ENCODE measurements around the gene MRPL22. TPM values are rescaled to one million over a fixed set of nuclear protein-coding genes. Genes with fewer than 3 reads are reported as not detected.

The MRPL22 gene
- total and polyA plus RNA-seq, 2 donors (not counting 1 experiment from before 2014, with no cell fraction given): 17.8 to 42.6 TPM

DNA sequence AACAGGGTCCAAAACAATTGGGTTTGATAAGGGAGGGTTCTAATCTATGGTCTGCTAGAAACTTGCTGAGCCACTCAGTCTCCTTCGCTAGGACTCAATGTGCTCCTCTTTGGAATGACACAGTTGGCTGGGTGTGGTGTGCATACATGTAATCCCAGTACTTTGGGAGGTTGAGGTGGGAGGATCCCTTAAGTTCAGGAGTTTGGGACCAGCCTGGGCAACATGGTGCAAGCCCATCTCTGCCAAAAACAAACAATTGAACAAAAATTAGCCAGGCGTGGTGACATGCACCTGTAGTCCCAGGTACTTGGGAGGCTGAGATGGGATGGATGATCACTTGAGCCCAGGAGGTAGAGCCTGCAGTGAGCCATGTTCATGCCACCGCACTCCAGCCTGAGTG is 70.0 kb downstream of the MRPL22 start:
- Histone ChIP-seq H3K9me3 (ENCODE audit: control insufficient read depth, insufficient read depth, low read depth, low read length) (no peaks in the 10 kb centered on the region), H3K79me2 (ENCODE audit: control insufficient read depth, insufficient read depth, low read length) (no peaks in the 10 kb centered on the region), H3K4me1 (ENCODE audit: control insufficient read depth, extremely low read depth, insufficient read depth, low read length) (no peaks in the 10 kb centered on the region), H3K27me3 (ENCODE audit: control insufficient read depth, insufficient read depth, low read length) (no peaks in the 10 kb centered on the region), H4K20me1 (ENCODE audit: control insufficient read depth, extremely low read depth, insufficient read depth, low read length) (no peaks in the 10 kb centered on the region), H3K36me3 (ENCODE audit: control insufficient read depth, insufficient read depth, low read length) (no peaks in the 10 kb centered on the region), H3K4me3 (replicated peaks in 1 of 4; ENCODE audit: control extremely low read depth in 1 of 4, insufficient read depth in 1 of 4, low read depth in 3 of 4, low read length in 4 of 4) (no peak overlapping the region), H3K27ac (ENCODE audit: insufficient read depth, low read length) (no peak overlapping the region), H3K4me2 (ENCODE audit: extremely low read depth, insufficient read depth, low read length) (no peak overlapping the region), H3K9ac (ENCODE audit: insufficient read depth, low read length) (no peak overlapping the region), H2AFZ (ENCODE audit: low read length) (no peak overlapping the region)
- DNase-seq (ENCODE audit: low read depth in 2 of 2): no peak
- TF ChIP-seq CTCF (conservative IDR thresholded peaks at IDR 0.05 in 1 of 2, IDR thresholded peaks at IDR 0.05 in 1 of 2; ENCODE audit: low read depth in 1 of 2, low read length in 2 of 2) (no peak), EZH2 (IDR thresholded peaks at IDR 0.05; ENCODE audit: low read length, missing control alignments) (no peak)

- Histone ChIP-seq H4K20me1 (ENCODE audit: control insufficient read depth, extremely low read depth, insufficient read depth, low read length) (no peaks in the 10 kb centered on the region), H3K9me3 (ENCODE audit: control insufficient read depth, insufficient read depth, low read depth, low read length) (no peaks in the 10 kb centered on the region), H3K36me3 (ENCODE audit: control insufficient read depth, insufficient read depth, low read length) (no peaks in the 10 kb centered on the region), H3K4me3 (replicated peaks in 1 of 4; ENCODE audit: control extremely low read depth in 1 of 4, insufficient read depth in 1 of 4, low read depth in 3 of 4, low read length in 4 of 4) (peak within 1 kb of the TSS in 1 of 4 experiments; percentile 23), H3K79me2 (ENCODE audit: control insufficient read depth, insufficient read depth, low read length) (no peaks in the 10 kb centered on the region), H3K4me2 (ENCODE audit: extremely low read depth, insufficient read depth, low read length) (no peak within 1 kb of the TSS), H3K4me1 (ENCODE audit: control insufficient read depth, extremely low read depth, insufficient read depth, low read length) (no peaks in the 10 kb centered on the region), H3K27ac (ENCODE audit: insufficient read depth, low read length) (no peak within 1 kb of the TSS), H3K27me3 (ENCODE audit: control insufficient read depth, insufficient read depth, low read length) (no peaks in the 10 kb centered on the region), H3K9ac (ENCODE audit: insufficient read depth, low read length) (no peak within 1 kb of the TSS), H2AFZ (ENCODE audit: low read length) (no peak within 1 kb of the TSS)
- TF ChIP-seq EZH2 (IDR thresholded peaks at IDR 0.05; ENCODE audit: low read length, missing control alignments): no peak
- TF ChIP-seq CTCF (conservative IDR thresholded peaks at IDR 0.05 in 1 of 2, IDR thresholded peaks at IDR 0.05 in 1 of 2; ENCODE audit: low read depth in 1 of 2, low read length in 2 of 2): no peak
- DNase-seq (ENCODE audit: low read depth in 2 of 2): no peak
These were observed 72.7 kb downstream of the MRPL22 start, which contains the start of gene KIF4B for GRCh38 chr5:155013526-155013925. TSS of gene KIF4B (plus strand) at chr5:155013755. CDS start at chr5:155013860, 105 bp downstream.

DNA sequence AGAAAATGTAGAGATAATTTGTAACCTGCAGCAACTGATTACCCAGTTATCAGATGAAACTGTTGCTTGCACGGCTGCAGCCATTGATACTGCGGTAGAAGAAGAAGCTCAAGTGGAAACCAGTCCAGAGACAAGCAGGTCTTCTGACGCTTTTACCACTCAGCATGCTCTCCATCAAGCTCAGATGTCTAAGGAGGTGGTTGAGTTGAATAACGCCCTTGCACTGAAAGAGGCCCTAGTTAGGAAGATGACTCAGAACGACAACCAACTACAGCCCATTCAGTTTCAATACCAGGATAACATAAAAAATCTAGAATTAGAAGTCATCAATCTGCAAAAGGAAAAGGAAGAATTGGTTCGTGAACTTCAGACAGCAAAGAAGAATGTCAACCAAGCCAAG is 74.4 kb downstream of the MRPL22 start:
- Histone ChIP-seq H3K4me1 (ENCODE audit: control insufficient read depth, extremely low read depth, insufficient read depth, low read length) (no peaks in the 10 kb centered on the region), H3K9me3 (ENCODE audit: control insufficient read depth, insufficient read depth, low read depth, low read length) (no peaks in the 10 kb centered on the region), H3K79me2 (ENCODE audit: control insufficient read depth, insufficient read depth, low read length) (no peaks in the 10 kb centered on the region), H4K20me1 (ENCODE audit: control insufficient read depth, extremely low read depth, insufficient read depth, low read length) (no peaks in the 10 kb centered on the region), H3K36me3 (ENCODE audit: control insufficient read depth, insufficient read depth, low read length) (no peaks in the 10 kb centered on the region), H2AFZ (ENCODE audit: low read length) (no peak overlapping the region), H3K4me3 (replicated peaks in 1 of 4; ENCODE audit: control extremely low read depth in 1 of 4, insufficient read depth in 1 of 4, low read depth in 3 of 4, low read length in 4 of 4) (no peak overlapping the region), H3K4me2 (ENCODE audit: extremely low read depth, insufficient read depth, low read length) (no peak overlapping the region), H3K27ac (ENCODE audit: insufficient read depth, low read length) (no peak overlapping the region), H3K9ac (ENCODE audit: insufficient read depth, low read length) (no peak overlapping the region), H3K27me3 (ENCODE audit: control insufficient read depth, insufficient read depth, low read length) (no peaks in the 10 kb centered on the region)
- TF ChIP-seq EZH2 (IDR thresholded peaks at IDR 0.05; ENCODE audit: low read length, missing control alignments) (no peak), CTCF (conservative IDR thresholded peaks at IDR 0.05 in 1 of 2, IDR thresholded peaks at IDR 0.05 in 1 of 2; ENCODE audit: low read depth in 1 of 2, low read length in 2 of 2) (no peak)
- DNase-seq (ENCODE audit: low read depth in 2 of 2): no peak
